ENCODE data around the gene AMDHD1.

- TF ChIP-seq FOS (IDR thresholded peaks at IDR 0.05; ENCODE audit: low read depth, low read length): no peak
- TF ChIP-seq POLR2A (IDR thresholded peaks at IDR 0.05; ENCODE audit: low read depth, low read length): no peak
- TF ChIP-seq USF2 (IDR thresholded peaks at IDR 0.05; ENCODE audit: low read depth, low read length): no peak
- TF ChIP-seq CTCF (conservative IDR thresholded peaks at IDR 0.05; ENCODE audit: low read depth, low read length): no peak
- no peak for TF ChIP-seq RAD21 (IDR thresholded peaks at IDR 0.05; ENCODE audit: low read length)
- no peak for TF ChIP-seq CEBPB (IDR thresholded peaks at IDR 0.05; ENCODE audit: low read depth, low read length)
- no peak for TF ChIP-seq ELK1 (IDR thresholded peaks at IDR 0.05; ENCODE audit: borderline replicate concordance, low read depth, low read length)
- TF ChIP-seq SMC3 (IDR thresholded peaks at IDR 0.05; ENCODE audit: low read depth, low read length): no peak
- no peak for TF ChIP-seq MXI1 (IDR thresholded peaks at IDR 0.05; ENCODE audit: borderline replicate concordance, low read depth, low read length)
- TF ChIP-seq RFX5 (IDR thresholded peaks at IDR 0.05; ENCODE audit: low read depth, low read length): no peak
- no peak for TF ChIP-seq RCOR1 (IDR thresholded peaks at IDR 0.05; ENCODE audit: insufficient replicate concordance, low read length)
These were observed 19.1 kb downstream of the AMDHD1 start for GRCh38 chr12:95962222-95962621.
